Activated T-cell treated with anti-CD3 and anti-CD28 coated beads, Interleukin-2, amount 50 U/mL, for 1 hour (primary cell): ENCODE measurements around the gene ARHGAP9.
A peak's percentile ranks its signal among the peaks of the same experiment; 100 is the strongest.
"Not testable (repeated sequence)": the region's sequence is repeated elsewhere in the genome, so short reads cannot be mapped to it uniquely, and the experiment has no call there.

Experiments
- DNase-seq: peaks from one replicate; pipeline ENCODE4 v3.0.0-alpha.2; 2020

The ARHGAP9 gene

DNA sequence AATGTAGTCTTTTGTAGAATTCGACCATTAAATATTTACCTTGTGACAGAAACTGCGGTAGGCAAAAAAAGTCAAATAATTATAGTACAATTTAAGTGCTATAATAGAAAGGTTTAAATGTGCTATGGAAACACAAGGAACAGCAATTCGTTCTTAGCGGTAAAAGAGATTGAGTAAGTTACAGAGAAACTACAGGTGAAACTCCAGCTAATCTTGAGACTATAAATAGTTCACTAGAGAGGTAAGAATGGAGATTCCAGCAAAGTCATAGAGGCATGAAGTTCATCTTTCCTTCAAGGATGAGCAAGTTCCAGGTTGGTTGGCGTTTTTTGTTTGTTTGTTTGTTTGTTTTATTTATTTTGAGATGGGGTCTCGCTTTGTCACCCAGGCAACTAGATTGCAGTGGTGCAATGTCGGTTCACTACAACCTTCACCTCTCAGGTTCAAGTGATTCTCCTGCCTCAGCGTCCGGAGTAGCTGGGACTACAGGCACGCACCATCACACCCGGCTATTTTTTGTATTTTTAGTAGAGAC lies 47.9 kb downstream of the ARHGAP9 start:
- no peak for DNase-seq

DNA sequence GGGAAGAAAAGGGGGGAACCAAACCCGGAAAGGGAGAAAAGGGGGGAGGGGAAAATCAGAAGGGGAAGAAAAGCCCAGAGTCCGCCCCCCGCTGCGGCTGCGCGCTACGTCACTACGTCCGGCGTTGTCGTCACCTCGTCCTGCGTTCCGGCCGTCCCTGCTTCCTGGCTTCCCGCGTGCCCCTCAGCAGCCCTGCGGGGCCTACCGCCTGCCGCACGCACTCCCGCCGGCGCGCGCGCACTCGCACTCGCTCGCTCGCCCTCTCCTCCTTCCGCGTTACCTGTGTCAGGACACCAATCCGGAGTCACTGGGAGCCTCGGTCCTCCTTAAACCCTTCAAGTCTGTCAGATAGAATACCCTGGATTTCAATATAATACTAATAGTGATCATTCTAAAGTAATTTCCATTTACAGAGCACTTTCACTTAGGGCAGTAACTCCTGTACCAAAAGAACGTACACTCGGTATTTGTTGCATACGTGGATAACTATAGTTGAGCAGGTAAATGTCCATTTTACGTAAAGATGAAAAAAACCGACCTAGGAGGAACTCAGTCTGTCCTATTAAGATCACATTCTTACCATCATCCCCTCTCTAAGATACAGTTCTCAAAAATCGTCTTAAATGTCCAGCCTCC lies 48.6 kb downstream of the ARHGAP9 start, which contains the start of gene R3HDM2:
Gene R3HDM2 (minus strand): TSS at position 113 of the 636 bp plus-strand sequence. CDS start 120,615 bp downstream, outside the sequence.
- DNase-seq, result peak; percentile 95

DNA sequence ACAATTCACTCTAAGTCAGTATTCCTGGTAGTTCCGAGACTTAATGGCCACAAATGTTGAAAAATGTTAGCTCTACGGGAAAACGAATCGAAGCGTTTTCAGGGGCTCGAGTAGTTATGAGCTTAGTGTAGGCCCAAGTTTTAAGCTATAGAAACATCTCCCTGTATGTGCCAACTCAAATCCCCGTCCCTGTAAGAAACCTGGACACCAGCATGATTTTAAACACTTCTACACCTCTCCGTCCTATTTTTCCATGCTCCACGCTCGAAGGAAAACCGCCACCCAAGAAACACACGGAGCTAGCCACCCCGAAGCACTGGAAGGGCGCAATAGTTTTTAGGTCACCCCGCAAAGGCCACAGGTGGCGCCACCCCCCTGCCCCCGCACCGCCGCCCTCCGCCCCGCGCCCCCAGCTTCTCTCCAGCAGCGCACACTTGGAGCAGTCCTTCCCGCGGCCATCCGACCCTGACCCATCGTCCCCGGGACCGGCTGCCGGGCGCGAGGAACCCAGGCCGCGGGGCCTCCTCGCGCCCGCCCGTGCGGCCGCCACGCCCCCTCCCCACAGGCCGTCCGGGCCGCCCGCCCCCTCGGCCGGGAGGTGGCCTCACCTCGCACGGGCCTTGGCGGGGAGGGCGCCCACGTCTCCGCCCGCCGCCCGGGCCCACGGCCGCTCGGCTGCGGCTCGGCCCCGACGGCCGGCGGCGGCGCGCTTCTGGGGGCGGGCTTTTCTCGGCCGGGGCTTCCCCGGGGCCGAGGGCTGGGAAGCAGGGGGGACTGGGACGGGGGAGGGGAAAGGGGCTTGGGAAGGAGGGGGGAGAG lies 49.3 kb downstream of the ARHGAP9 start:
- DNase-seq, result no peak

DNA sequence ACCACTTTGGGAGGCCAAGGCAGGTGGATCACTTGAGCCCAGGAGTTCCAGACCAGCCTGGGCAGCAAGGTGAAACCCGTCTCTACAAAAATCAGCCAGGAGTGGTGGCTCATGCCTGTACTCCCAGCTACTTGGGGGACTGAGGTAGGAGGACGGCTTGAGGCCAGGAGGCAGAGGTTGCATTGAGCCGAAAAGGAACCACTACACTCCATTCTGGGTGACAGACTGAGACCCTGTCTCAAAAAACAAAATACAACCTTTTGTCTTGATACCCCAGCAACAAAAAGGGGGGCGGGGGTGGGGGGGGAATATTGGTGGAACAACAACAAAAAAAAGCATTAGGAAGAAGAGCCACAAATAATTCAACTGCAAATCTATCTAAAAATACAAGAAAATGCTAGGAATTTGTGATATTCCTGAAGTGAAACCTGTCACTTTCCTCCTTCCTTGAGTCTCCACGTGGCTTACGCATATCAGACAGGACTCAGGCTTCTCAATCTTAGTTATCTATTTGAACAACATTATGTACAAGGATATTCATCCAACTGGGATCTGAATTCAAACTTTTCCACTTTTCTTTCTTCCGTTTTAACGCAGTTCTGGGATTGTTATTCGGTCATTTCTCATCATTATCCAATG lies 50.1 kb downstream of the ARHGAP9 start:
- DNase-seq, result no peak

DNA sequence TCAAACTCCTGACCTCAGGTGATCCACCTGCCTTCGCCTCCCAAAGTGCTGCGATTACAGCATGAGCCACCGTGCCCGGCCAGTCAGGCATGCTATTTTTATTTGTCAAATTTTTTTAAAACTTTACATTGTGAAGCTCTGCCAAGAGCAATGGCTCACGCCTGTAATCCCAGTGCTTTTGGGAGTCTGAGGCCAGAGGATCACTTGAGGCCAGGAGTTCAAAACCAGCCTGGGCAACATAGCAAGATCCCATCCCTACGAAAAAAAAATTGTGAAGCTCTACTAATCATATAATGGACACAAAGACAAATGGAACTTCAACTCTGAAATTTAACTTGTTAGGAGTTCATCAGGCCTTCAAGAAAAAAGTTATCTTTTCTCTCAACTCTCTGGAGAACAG lies 50.7 kb downstream of the ARHGAP9 start:
- DNase-seq, result no peak

DNA sequence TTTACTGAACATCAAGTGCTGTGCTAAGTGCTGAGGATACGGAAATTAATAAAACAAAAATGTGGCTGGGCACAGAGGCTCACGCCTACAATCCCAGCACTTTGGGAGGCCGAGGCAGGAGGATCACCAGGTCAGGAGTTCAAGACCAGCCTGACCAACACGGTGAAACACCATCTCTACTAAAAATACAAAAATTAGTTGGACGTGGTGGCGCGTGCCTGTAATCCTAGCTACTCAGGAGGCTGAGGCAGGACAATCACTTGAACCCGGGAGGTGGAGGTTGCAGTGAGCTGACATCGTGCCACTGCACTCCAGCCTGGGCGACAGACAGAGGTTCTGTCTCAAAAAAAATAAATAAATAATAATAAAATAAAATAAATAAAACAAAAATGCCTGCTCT lies 52.7 kb downstream of the ARHGAP9 start:
- not testable (repeated sequence) for DNase-seq
